ENCODE data around the gene HECW1. TPM values are rescaled to one million over a fixed set of nuclear protein-coding genes. Genes with fewer than 3 reads are reported as not detected.

Gene HECW1
- polyA plus RNA-seq, 2 of the 4 experiments (the other 2 are of a cell fraction) = 11.3 TPM

DNA sequence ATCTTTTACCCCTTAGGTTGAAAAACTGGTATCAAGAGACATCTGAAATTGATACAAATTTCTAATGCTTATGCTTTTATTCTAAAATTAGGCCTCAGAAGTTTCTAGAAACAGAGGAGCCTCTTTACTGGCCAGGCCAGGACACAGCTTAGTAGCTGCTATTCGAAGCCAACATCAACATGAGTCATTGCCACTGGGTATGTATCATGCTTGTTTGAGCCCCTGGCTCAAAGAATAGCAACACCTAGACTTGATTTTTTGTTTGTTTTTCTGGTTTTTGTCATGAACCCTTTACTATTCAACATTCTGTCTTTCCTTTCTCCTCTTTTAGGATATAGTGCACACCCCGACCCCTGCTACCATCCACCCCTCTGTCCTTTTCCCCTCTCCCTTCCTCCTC lies 379.5 kb downstream of the HECW1 start:
- ATAC-seq = peak; percentile 77 to 78; a peak in 5 of 6 replicates
- FAIRE-seq = no peak
- WGBS (ENCODE audit: missing lambda C conversion rate) = 38% methylated on average over 2 of the region's 2 CpGs

GRCh38 chr7:43492896-43493295 lies 380.4 kb downstream of the HECW1 start:
- Histone ChIP-seq H3K4me1 (peaks cover 11% of the 10 kb centered on the region), H3K4me2 (no peak overlapping the region), H3K9me3 (no peaks in the 10 kb centered on the region), H3K4me3 (no peak overlapping the region), H3K27ac (no peak overlapping the region)
- TF ChIP-seq RCOR1 (IDR thresholded peaks at IDR 0.05; ENCODE audit: low read depth, low read length) (no peak), GATA3 (IDR thresholded peaks at IDR 0.05; ENCODE audit: borderline replicate concordance) (no peak), SREBF2 (IDR thresholded peaks at IDR 0.05) (no peak), POLR2A (IDR thresholded peaks at IDR 0.05; ENCODE audit: low read length) (no peak), FOXS1 (CRISPR knock-in tag; IDR thresholded peaks at IDR 0.05) (no peak), KDM5A (IDR thresholded peaks at IDR 0.05) (no peak), PHF8 (IDR thresholded peaks at IDR 0.05; ENCODE audit: borderline replicate concordance, low read depth) (no peak), RAD21 (conservative IDR thresholded peaks at IDR 0.05 in 1 of 2, IDR thresholded peaks at IDR 0.05 in 1 of 2) (no peak), REST (IDR thresholded peaks at IDR 0.05) (no peak), ZFP36 (IDR thresholded peaks at IDR 0.05; ENCODE audit: borderline replicate concordance, partially characterized antibody) (no peak), TFCP2L1 (CRISPR knock-in tag; IDR thresholded peaks at IDR 0.05) (no peak), HOXB5 (CRISPR knock-in tag; IDR thresholded peaks at IDR 0.05) (no peak), HOXA7 (CRISPR knock-in tag; IDR thresholded peaks at IDR 0.05) (no peak), CBX2 (IDR thresholded peaks at IDR 0.05; ENCODE audit: borderline replicate concordance, low read depth) (no peak)
- TF ChIP-seq, protein P1, sequence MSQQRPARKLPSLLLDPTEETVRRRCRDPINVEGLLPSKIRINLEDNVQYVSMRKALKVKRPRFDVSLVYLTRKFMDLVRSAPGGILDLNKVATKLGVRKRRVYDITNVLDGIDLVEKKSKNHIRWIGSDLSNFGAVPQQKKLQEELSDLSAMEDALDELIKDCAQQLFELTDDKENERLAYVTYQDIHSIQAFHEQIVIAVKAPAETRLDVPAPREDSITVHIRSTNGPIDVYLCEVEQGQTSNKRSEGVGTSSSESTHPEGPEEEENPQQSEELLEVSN (IDR thresholded peaks at IDR 0.05; ENCODE audit: borderline replicate concordance, low read depth) = no peak
- DNase-seq (ENCODE audit: low read depth in 1 of 2, low spot score in 1 of 2) = no peak
- no peak for FAIRE-seq
- CTCF ChIA-PET = interaction anchor here (0.7 kb wide), 1 partner anchor 955 kb away, joined by 3 read pairs; no protein-coding TSS in a partner anchor
- 91% methylated on average over 5 of the region's 5 CpGs for WGBS (ENCODE audit: missing lambda C conversion rate)
- POLR2A ChIA-PET = no interaction called here
- no peak for ATAC-seq

More for the DNA sequence above, 379.5 kb downstream of the HECW1 start:
- ChIA-PET POLR2A (interaction anchor here (0.6 kb wide), 1 partner anchor 279 kb away, joined by 5 read pairs; no protein-coding TSS in a partner anchor), CTCF (interaction anchor here (1.1 kb wide), 1 partner anchor 45 kb away, joined by 3 read pairs; no protein-coding TSS in a partner anchor)
- Histone ChIP-seq H3K4me3 (no peak overlapping the region), H3K4me2 (no peak overlapping the region), H3K9me3 (no peaks in the 10 kb centered on the region), H3K27ac (peak overlapping the region in 1 of 2 experiments; percentile 44; a peak in 2 of 6 replicates), H3K4me1 (peaks cover 20% of the 10 kb centered on the region)
- DNase-seq (ENCODE audit: low read depth in 1 of 2, low spot score in 1 of 2) = peak in 1 of 2 experiments; percentile 19
- TF ChIP-seq HOXB13 (CRISPR knock-in tag; IDR thresholded peaks at IDR 0.05; ENCODE audit: low read depth) (no peak), TFCP2L1 (CRISPR knock-in tag; IDR thresholded peaks at IDR 0.05) (no peak), HEYL (CRISPR knock-in tag; IDR thresholded peaks at IDR 0.05) (no peak), FOSL2 (IDR thresholded peaks at IDR 0.05) (no peak), FOSL2 (CRISPR knock-in tag; IDR thresholded peaks at IDR 0.05) (peak; percentile 52), EHMT2 (IDR thresholded peaks at IDR 0.05; ENCODE audit: low read depth) (no peak), NR3C1 (IDR thresholded peaks at IDR 0.05) (no peak), MAX (IDR thresholded peaks at IDR 0.05) (peak; percentile 55; the same call in 1 of the 2 replicates), MYC (IDR thresholded peaks at IDR 0.05; ENCODE audit: borderline replicate concordance, low read length) (no peak)
- TF ChIP-seq, protein P2, sequence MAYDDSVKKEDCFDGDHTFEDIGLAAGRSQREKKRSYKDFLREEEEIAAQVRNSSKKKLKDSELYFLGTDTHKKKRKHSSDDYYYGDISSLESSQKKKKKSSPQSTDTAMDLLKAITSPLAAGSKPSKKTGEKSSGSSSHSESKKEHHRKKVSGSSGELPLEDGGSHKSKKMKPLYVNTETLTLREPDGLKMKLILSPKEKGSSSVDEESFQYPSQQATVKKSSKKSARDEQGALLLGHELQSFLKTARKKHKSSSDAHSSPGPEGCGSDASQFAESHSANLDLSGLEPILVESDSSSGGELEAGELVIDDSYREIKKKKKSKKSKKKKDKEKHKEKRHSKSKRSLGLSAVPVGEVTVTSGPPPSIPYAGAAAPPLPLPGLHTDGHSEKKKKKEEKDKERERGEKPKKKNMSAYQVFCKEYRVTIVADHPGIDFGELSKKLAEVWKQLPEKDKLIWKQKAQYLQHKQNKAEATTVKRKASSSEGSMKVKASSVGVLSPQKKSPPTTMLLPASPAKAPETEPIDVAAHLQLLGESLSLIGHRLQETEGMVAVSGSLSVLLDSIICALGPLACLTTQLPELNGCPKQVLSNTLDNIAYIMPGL (CRISPR knock-in tag; IDR thresholded peaks at IDR 0.05; ENCODE audit: borderline replicate concordance) = no peak
- TF ChIP-seq, protein P3, sequence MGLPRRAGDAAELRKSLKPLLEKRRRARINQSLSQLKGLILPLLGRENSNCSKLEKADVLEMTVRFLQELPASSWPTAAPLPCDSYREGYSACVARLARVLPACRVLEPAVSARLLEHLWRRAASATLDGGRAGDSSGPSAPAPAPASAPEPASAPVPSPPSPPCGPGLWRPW (IDR thresholded peaks at IDR 0.05) = no peak
